Breast epithelium (tissue), 4 donors: ENCODE results near the gene ANO2. TPM values are rescaled to one million over a fixed set of nuclear protein-coding genes. Genes with fewer than 3 reads are reported as not detected.

Source experiments
- DNase-seq, 2 donors: peaks; one replicate each; pipeline ENCODE4 v3.0.0-alpha.2; 2019; ENCODE audit warnings: low spot score in 2 of 2
- H3K27ac ChIP-seq, 2 donors: fragments of 200-600 bp; sonication (generic) in 1 of 2; one replicate each; pipeline ENCODE4 v1.5.1; 2016 to 2019; ENCODE audit warnings: mild to moderate bottlenecking in 1 of 2
- H3K27me3 ChIP-seq, 2 donors: fragments of 200-600 bp; sonication (generic) in 1 of 2; one replicate each; pipeline versions ENCODE4 v1.5.1 to v1.6.0; 2017 to 2019; ENCODE audit warnings: control low read depth in 1 of 2, mild to moderate bottlenecking in 1 of 2
- H3K36me3 ChIP-seq: fragments of 200-600 bp; one replicate; pipeline ENCODE4 v1.5.1; 2019
- H3K4me1 ChIP-seq, 2 donors: fragments of 200-600 bp; sonication (generic); one replicate each; pipeline ENCODE4 v1.5.1; 2016 to 2019; ENCODE audit warnings: control low read depth in 1 of 2
- H3K4me3 ChIP-seq, 3 donors: fragments of 200-600 bp; sonication (generic); 1 replicate in 2 of 3; 2 replicates in 1 of 3; pipeline ENCODE4 v1.5.1; 2016 to 2019; ENCODE audit warnings: mild to moderate bottlenecking in 3 of 3, moderate library complexity in 2 of 3
- H3K9me3 ChIP-seq, 2 donors: fragments of 200-600 bp; sonication (generic) in 1 of 2; one replicate each; pipeline ENCODE4 v1.5.1; 2016 to 2019; ENCODE audit warnings: control low read depth in 1 of 2
- POLR2A ChIP-seq: fragments of 450-650 bp; IDR thresholded peaks from one replicate; pipeline ENCODE4 v1.6.1; 2016; ENCODE audit warnings: antibody characterized with exemption, mild to moderate bottlenecking, moderate library complexity
- POLR2AphosphoS5 ChIP-seq, 3 donors: sonication (generic); formaldehyde crosslinking; IDR thresholded peaks; one replicate each; pipeline ENCODE4 v1.6.1; 2017; ENCODE audit warnings: antibody characterized with exemption in 3 of 3
- intact Hi-C: fragments of 100-400 bp; cut with DNase I; formaldehyde crosslinking; loops from one replicate; pipeline ENCODE4 v1.15.1; 2023; ENCODE audit warnings: low total_unique reads
- total RNA-seq, 3 donors: library from RNA; depleted of rRNA; stranded (reverse); fragments of >200 nt; gene quantifications; one replicate each; pipeline ENCODE4 v1.1.0, GENCODE V29; 2016
- TF ChIP-seq, protein P1 (sequence below), 3 donors: fragments of 450-650 bp; IDR thresholded peaks; one replicate each; pipeline ENCODE4 v1.5.1; 2016 to 2017; ENCODE audit warnings: antibody characterized with exemption in 3 of 3, mild to moderate bottlenecking in 3 of 3, moderate library complexity in 3 of 3

The ANO2 gene
- total RNA-seq, 3 donors from 2014 or later, result 5.0 to 33.1 (median 16.8) TPM

DNA sequence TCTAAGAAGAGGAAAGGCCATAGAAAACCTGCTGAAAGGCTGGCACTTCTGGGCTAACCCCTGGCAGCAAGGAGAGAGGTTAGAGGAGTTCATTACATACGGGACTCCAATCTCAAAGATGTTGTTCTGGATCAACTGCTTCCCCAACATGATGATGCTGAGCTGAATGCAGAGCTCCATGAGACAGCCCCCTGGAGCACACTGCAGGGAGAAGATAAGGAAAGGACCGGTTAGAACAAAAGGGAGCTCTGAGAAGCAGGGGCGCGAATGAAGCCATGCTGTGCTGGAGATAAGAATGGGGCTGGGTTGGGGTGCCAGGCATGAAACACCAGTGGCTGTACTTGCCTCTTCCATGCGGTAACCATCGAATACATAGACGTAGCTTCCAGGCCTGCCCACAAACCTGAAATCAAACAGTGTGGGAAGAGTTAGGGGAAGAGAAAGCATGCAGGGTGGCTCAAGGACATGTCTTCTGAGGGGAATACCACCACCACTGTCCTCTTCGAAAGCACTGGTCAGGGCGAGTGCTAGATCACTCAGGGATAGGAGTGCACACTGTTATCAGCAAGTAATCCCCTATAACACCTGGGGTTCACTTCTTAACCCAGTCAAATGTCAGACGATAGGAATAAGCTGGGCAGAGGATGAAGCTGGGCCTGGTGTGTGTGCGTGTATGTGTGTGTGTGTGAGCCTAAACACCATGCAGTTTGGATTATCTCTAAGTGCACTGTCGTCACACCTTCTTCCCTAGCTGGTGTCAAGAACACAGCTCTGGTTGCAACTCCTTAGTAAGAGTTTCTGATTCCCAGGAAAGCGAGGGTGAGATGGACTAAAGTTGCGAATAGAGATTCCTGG is 332.3 kb downstream of the ANO2 start:
- no peaks in the 10 kb centered on the region for H3K36me3 ChIP-seq
- no peaks in the 10 kb centered on the region for H3K4me1 ChIP-seq
- H3K27ac ChIP-seq, result no peak overlapping the region
- intact Hi-C loops, result loop anchor here (2.0 kb wide), 1 partner anchor 42 kb away; no protein-coding TSS in a partner anchor
- H3K4me3 ChIP-seq, result no peak overlapping the region
- no peak for TF ChIP-seq POLR2AphosphoS5 (IDR thresholded peaks at IDR 0.05)
- TF ChIP-seq POLR2A, result no peak
- TF ChIP-seq, protein P1, sequence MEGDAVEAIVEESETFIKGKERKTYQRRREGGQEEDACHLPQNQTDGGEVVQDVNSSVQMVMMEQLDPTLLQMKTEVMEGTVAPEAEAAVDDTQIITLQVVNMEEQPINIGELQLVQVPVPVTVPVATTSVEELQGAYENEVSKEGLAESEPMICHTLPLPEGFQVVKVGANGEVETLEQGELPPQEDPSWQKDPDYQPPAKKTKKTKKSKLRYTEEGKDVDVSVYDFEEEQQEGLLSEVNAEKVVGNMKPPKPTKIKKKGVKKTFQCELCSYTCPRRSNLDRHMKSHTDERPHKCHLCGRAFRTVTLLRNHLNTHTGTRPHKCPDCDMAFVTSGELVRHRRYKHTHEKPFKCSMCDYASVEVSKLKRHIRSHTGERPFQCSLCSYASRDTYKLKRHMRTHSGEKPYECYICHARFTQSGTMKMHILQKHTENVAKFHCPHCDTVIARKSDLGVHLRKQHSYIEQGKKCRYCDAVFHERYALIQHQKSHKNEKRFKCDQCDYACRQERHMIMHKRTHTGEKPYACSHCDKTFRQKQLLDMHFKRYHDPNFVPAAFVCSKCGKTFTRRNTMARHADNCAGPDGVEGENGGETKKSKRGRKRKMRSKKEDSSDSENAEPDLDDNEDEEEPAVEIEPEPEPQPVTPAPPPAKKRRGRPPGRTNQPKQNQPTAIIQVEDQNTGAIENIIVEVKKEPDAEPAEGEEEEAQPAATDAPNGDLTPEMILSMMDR (IDR thresholded peaks at IDR 0.05), result no peak
- H3K27me3 ChIP-seq, result no peaks in the 10 kb centered on the region
- DNase-seq, result no peak
- H3K9me3 ChIP-seq, result no peaks in the 10 kb centered on the region

DNA sequence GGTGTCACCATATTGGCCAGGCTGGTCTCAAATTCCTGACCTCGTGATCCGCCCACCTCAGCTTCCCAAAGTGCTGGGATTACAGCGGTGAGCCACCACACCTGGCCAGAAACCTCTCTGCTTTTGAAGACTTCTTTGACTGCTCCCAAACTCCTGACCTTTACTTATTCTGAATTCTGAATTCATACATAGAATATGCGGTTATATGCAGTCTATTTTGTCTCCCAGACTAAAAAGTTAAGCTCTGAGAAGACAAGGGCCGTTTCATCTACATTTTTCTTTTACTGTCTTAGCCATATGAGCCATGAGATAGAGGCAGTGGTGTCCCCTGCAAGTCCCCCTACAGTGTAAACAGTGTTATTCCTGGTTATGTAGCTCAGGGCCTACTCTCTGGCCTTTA is 333.9 kb downstream of the ANO2 start:
- Histone ChIP-seq H3K4me1 (no peaks in the 10 kb centered on the region), H3K27me3 (no peaks in the 10 kb centered on the region), H3K4me3 (no peak overlapping the region), H3K27ac (no peak overlapping the region), H3K9me3 (no peaks in the 10 kb centered on the region), H3K36me3 (no peaks in the 10 kb centered on the region)
- intact Hi-C loops, result no loop called here
- TF ChIP-seq POLR2AphosphoS5 (IDR thresholded peaks at IDR 0.05) (no peak), POLR2A (no peak)
- TF ChIP-seq, protein P1 (IDR thresholded peaks at IDR 0.05), result no peak
- no peak for DNase-seq

- H3K4me1 ChIP-seq, result no peaks in the 10 kb centered on the region
- H3K9me3 ChIP-seq, result no peaks in the 10 kb centered on the region
- H3K4me3 ChIP-seq, result no peak overlapping the region
- no peak for TF ChIP-seq POLR2A
- TF ChIP-seq, protein P1 (IDR thresholded peaks at IDR 0.05), result no peak
- no peak for TF ChIP-seq POLR2AphosphoS5 (IDR thresholded peaks at IDR 0.05)
- no peak for DNase-seq
- intact Hi-C loops, result no loop called here
- H3K27me3 ChIP-seq, result no peaks in the 10 kb centered on the region
- no peak overlapping the region for H3K27ac ChIP-seq
- no peaks in the 10 kb centered on the region for H3K36me3 ChIP-seq
Observed at GRCh38 chr12:5599378-5599777, 345.7 kb downstream of the ANO2 start.

DNA sequence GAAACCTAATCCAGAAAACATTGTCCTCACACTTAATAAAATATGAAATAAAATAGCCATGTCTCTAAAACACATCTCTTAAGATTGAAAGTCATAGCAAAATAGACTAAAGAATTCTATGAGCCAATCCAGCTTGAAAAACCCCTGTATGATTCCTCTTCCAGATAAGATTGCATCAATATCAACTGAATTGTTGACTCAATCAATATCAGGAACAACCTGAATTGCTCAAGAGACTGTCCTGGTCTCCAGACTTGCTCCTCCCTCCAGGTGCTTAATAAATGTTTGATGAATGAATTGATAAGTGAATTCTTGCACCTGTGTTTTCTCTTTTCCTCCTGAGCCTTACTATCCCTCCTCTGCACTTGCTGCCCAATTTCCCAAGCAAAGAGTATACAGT is 351.1 kb downstream of the ANO2 start:
- TF ChIP-seq, protein P1 (IDR thresholded peaks at IDR 0.05), result no peak
- TF ChIP-seq POLR2A (no peak), POLR2AphosphoS5 (IDR thresholded peaks at IDR 0.05) (no peak)
- H3K4me1 ChIP-seq, result no peaks in the 10 kb centered on the region
- DNase-seq, result no peak
- H3K27ac ChIP-seq, result no peak overlapping the region
- H3K4me3 ChIP-seq, result no peak overlapping the region
- H3K27me3 ChIP-seq, result no peaks in the 10 kb centered on the region
- H3K36me3 ChIP-seq, result no peaks in the 10 kb centered on the region
- intact Hi-C loops, result no loop called here
- H3K9me3 ChIP-seq, result no peaks in the 10 kb centered on the region

DNA sequence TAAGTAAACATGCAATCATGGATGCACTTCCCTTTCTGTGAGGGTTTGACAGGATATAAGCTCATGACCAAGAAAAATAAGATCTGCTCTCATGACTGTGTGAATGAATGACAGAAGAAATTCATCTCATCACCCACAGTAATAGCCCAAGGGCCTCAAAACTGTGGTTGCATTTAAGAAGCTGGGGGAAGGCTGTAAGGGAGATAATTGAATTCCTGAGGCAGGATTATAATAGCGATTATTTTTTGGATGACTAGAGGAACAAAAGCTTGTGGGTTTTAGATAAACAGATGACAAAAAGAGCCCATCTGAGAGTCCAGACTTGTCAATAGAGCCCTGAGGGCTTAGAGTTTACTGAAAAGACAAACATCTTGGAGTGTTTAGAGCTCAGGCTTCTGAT is 352.0 kb downstream of the ANO2 start:
- Histone ChIP-seq H3K4me3 (no peak overlapping the region), H3K27ac (no peak overlapping the region), H3K4me1 (no peaks in the 10 kb centered on the region), H3K27me3 (no peaks in the 10 kb centered on the region), H3K36me3 (no peaks in the 10 kb centered on the region), H3K9me3 (no peaks in the 10 kb centered on the region)
- TF ChIP-seq POLR2AphosphoS5 (IDR thresholded peaks at IDR 0.05) (no peak), POLR2A (no peak)
- TF ChIP-seq, protein P1 (IDR thresholded peaks at IDR 0.05), result no peak
- intact Hi-C loops, result no loop called here
- no peak for DNase-seq
